Osteoblast (primary cell): ENCODE data around the gene TMTC1. TPM values are rescaled to one million over a fixed set of nuclear protein-coding genes. Genes with fewer than 3 reads are reported as not detected.
A peak's percentile ranks its signal among the peaks of the same experiment; 100 is the strongest.

Experiments used
- DNase-seq: peaks from one replicate; pipeline ENCODE4 v3.0.0; 2011; ENCODE audit warnings: low spot score, mixed read lengths; ENCODE audit not compliant: insufficient read length; ENCODE audit errors: missing footprints
- H2AFZ ChIP-seq: 2 replicates; pipeline ENCODE4 v1.6.0; 2011; ENCODE audit warnings: mild to moderate bottlenecking, low read length
- H3K27ac ChIP-seq: 2 replicates; pipeline ENCODE4 v1.5.1; 2011; ENCODE audit warnings: mild to moderate bottlenecking, low read depth, low read length, moderate library complexity
- H3K27me3 ChIP-seq: 2 replicates; pipeline ENCODE4 v1.6.0; 2012; ENCODE audit warnings: mild to moderate bottlenecking, control low read depth, inconsistent platforms, low read length, moderate library complexity; ENCODE audit not compliant: insufficient read depth
- H3K36me3 ChIP-seq: 2 replicates; pipeline ENCODE4 v1.5.1; 2011; ENCODE audit warnings: mild to moderate bottlenecking, low read length, control low read depth, moderate library complexity; ENCODE audit not compliant: insufficient read depth
- H3K4me1 ChIP-seq: 2 replicates; pipeline ENCODE4 v1.5.1; 2011; ENCODE audit warnings: mild to moderate bottlenecking, low read length, control low read depth, moderate library complexity; ENCODE audit not compliant: insufficient read depth
- H3K4me2 ChIP-seq: 2 replicates; pipeline ENCODE4 v1.6.0; 2011; ENCODE audit warnings: mild to moderate bottlenecking, low read length; ENCODE audit not compliant: insufficient read depth
- H3K4me3 ChIP-seq: fragments of 200-600 bp; sonication (generic); 3 replicates; pipeline ENCODE4 v1.5.1; 2012; ENCODE audit warnings: mild to moderate bottlenecking, low read length, inconsistent platforms; ENCODE audit not compliant: insufficient read depth
- H3K79me2 ChIP-seq: 2 replicates; pipeline ENCODE4 v1.6.0; 2012; ENCODE audit warnings: mild to moderate bottlenecking, low read length, control low read depth, inconsistent platforms; ENCODE audit not compliant: insufficient read depth
- H3K9me3 ChIP-seq: 2 replicates; pipeline ENCODE4 v1.5.1; 2011; ENCODE audit warnings: low read depth, low read length, control low read depth
- H4K20me1 ChIP-seq: 2 replicates; pipeline ENCODE4 v1.6.0; 2012; ENCODE audit warnings: mild to moderate bottlenecking, low read length, control low read depth; ENCODE audit not compliant: insufficient read depth
- CTCF ChIP-seq: IDR thresholded peaks from 2 replicates; pipeline ENCODE4 v1.5.1; 2011; ENCODE audit warnings: mild to moderate bottlenecking, low read depth, low read length, moderate library complexity; ENCODE audit errors: extremely low read depth
- total RNA-seq: library from RNA; depleted of rRNA; stranded (reverse); fragments of >200 nt; gene quantifications from 2 replicates; pipeline ENCODE4 v1.2.3, GENCODE V29; 2012

The TMTC1 gene
- total RNA-seq, 1 donor = 50.3 TPM

- H3K9me3 ChIP-seq = no peaks in the 10 kb centered on the region
- H3K4me3 ChIP-seq = no peak overlapping the region
- H3K79me2 ChIP-seq = no peaks in the 10 kb centered on the region
- H3K27ac ChIP-seq = no peak overlapping the region
- H4K20me1 ChIP-seq = no peaks in the 10 kb centered on the region
- H3K27me3 ChIP-seq = no peaks in the 10 kb centered on the region
- no peak for TF ChIP-seq CTCF
- DNase-seq = no peak
- H3K4me1 ChIP-seq = peaks cover 8% of the 10 kb centered on the region
- no peaks in the 10 kb centered on the region for H3K36me3 ChIP-seq
- H2AFZ ChIP-seq = no peak overlapping the region
- no peak overlapping the region for H3K4me2 ChIP-seq
Measured at GRCh38 chr12:29589286-29589820, 194.4 kb downstream of the TMTC1 start.

- no peaks in the 10 kb centered on the region for H3K9me3 ChIP-seq
- H4K20me1 ChIP-seq = no peaks in the 10 kb centered on the region
- H3K36me3 ChIP-seq = no peaks in the 10 kb centered on the region
- H3K27ac ChIP-seq = peak overlapping the region; percentile 78
- peak overlapping the region; percentile 5 for H3K4me3 ChIP-seq
- no peaks in the 10 kb centered on the region for H3K27me3 ChIP-seq
- no peak for DNase-seq
- H3K4me2 ChIP-seq = peak overlapping the region; percentile 62
- no peaks in the 10 kb centered on the region for H3K79me2 ChIP-seq
- peak overlapping the region; percentile 17 for H2AFZ ChIP-seq
- H3K4me1 ChIP-seq = peaks cover 26% of the 10 kb centered on the region
- TF ChIP-seq CTCF = no peak
Measured at GRCh38 chr12:29582677-29583272, 201.0 kb downstream of the TMTC1 start.

GRCh38 chr12:29582146-29582545 is 201.6 kb downstream of the TMTC1 start:
- DNase-seq = no peak
- Histone ChIP-seq H3K27ac (peak overlapping the region; percentile 78), H3K9me3 (no peaks in the 10 kb centered on the region), H3K4me3 (no peak overlapping the region), H3K79me2 (no peaks in the 10 kb centered on the region), H3K36me3 (no peaks in the 10 kb centered on the region), H3K4me1 (peaks cover 26% of the 10 kb centered on the region), H3K4me2 (peak overlapping the region; percentile 67), H2AFZ (peak overlapping the region; percentile 17), H4K20me1 (no peaks in the 10 kb centered on the region), H3K27me3 (no peaks in the 10 kb centered on the region)
- no peak for TF ChIP-seq CTCF

GRCh38 chr12:29581631-29582030 is 202.1 kb downstream of the TMTC1 start:
- peak overlapping the region; percentile 78 for H3K27ac ChIP-seq
- H3K4me1 ChIP-seq = peaks cover 26% of the 10 kb centered on the region
- H3K9me3 ChIP-seq = no peaks in the 10 kb centered on the region
- peak overlapping the region; percentile 67 for H3K4me2 ChIP-seq
- no peaks in the 10 kb centered on the region for H3K27me3 ChIP-seq
- TF ChIP-seq CTCF = no peak
- peak overlapping the region; percentile 48 for H3K4me3 ChIP-seq
- no peaks in the 10 kb centered on the region for H3K79me2 ChIP-seq
- H4K20me1 ChIP-seq = no peaks in the 10 kb centered on the region
- H2AFZ ChIP-seq = peak overlapping the region; percentile 59
- DNase-seq = peak; percentile 62
- H3K36me3 ChIP-seq = no peaks in the 10 kb centered on the region
